K562 (cell line): ENCODE results near the gene CLCF1. TPM values are rescaled to one million over a fixed set of nuclear protein-coding genes. Genes with fewer than 3 reads are reported as not detected.
A peak's percentile ranks its signal among the peaks of the same experiment; 100 is the strongest.

ENCODE experiments used
- ATAC-seq: fragments of 200-7000 bp; cut with Tn5 transposase; 3 replicates; pipeline ENCODE4 v1.9.1; 2020; ENCODE audit warnings: moderate library complexity
- BruUV-seq: library from RNA; stranded (reverse); fragments of 400-500 nt; replicated peaks from 2 replicates; lab custom pipeline; 2021; lab: Mats Ljungman, UMichigan
- CTCF ChIA-PET: fragments of 300-600 bp; formaldehyde crosslinking; extraction: SDS; loops from one replicate; lab custom pipeline; 2021; ENCODE audit warnings: low intra/inter-chr PET ratio; lab: Yijun Ruan, JAX
- POLR2A ChIA-PET: fragments of 300-600, 350-650 bp; sonication (Branson Sonifier 250); formaldehyde crosslinking; extraction: SDS; loops from one replicate; lab custom pipeline; 2021; ENCODE audit warnings: antibody characterized with exemption, inconsistent platforms; lab: Yijun Ruan, JAX
- DNase-seq, 4 experiments: peaks; one replicate each; pipeline versions ENCODE4 v3.0.0 to v3.0.0-alpha.2; 2011 to 2018; ENCODE audit warnings: low spot score in 3 of 4, mixed read lengths in 3 of 4; ENCODE audit errors: extremely low read depth in 1 of 4
- FAIRE-seq: peaks from 2 replicates; lab custom pipeline; 2011; peaks lifted over from hg19 to GRCh38; lab: Jason Lieb, UNC
- H2AFZ ChIP-seq: 2 replicates; pipeline ENCODE4 v1.6.0; 2011; ENCODE audit warnings: low read depth, low read length, control low read depth, inconsistent platforms
- H3K27ac ChIP-seq: fragments of 200-600 bp; 3 replicates; pipeline ENCODE4 v1.8.0; 2011; ENCODE audit warnings: low read depth, mild to moderate bottlenecking, control low read depth, inconsistent platforms, low read length, moderate library complexity, mixed read lengths; ENCODE audit errors: extremely low read depth
- H3K27me3 ChIP-seq, 2 experiments: fragments of 300-600 bp in 1 of 2; 2 replicates in 1 of 2; 3 replicates in 1 of 2; pipeline versions ENCODE4 v1.6.0 to v1.8.0; 2011; ENCODE audit warnings: inconsistent platforms in 2 of 2, low read length in 2 of 2, mild to moderate bottlenecking in 1 of 2, mixed read lengths in 1 of 2, moderate library complexity in 1 of 2; ENCODE audit not compliant: control insufficient read depth in 2 of 2, insufficient read depth in 2 of 2
- H3K36me3 ChIP-seq: fragments of 300-600 bp; 3 replicates; pipeline ENCODE4 v1.8.0; 2011; ENCODE audit warnings: mild to moderate bottlenecking, low read length, inconsistent platforms; ENCODE audit not compliant: control insufficient read depth, insufficient read depth
- H3K4me1 ChIP-seq, 2 experiments: fragments of 200-600 bp in 1 of 2; replicated peaks in 1 of 2; 2 replicates in 1 of 2; 3 replicates in 1 of 2; pipeline versions ENCODE4 v1.5.1 to v1.8.0; 2011; ENCODE audit warnings: inconsistent platforms in 2 of 2, low read length in 2 of 2, mild to moderate bottlenecking in 1 of 2, mixed read lengths in 1 of 2, moderate library complexity in 1 of 2; ENCODE audit not compliant: control insufficient read depth in 2 of 2, insufficient read depth in 2 of 2
- H3K4me2 ChIP-seq: 2 replicates; pipeline ENCODE4 v1.6.1; 2011; ENCODE audit warnings: low read length, control low read depth, inconsistent platforms, mixed read lengths; ENCODE audit not compliant: insufficient read depth
- H3K4me3 ChIP-seq: fragments of 200-600 bp; sonication (generic), shearing (Covaris generic); 2 replicates; pipeline ENCODE4 v1.5.1; 2016; ENCODE audit warnings: control low read depth, inconsistent platforms
- H3K79me2 ChIP-seq: fragments of 200-600 bp; 3 replicates; pipeline ENCODE4 v1.8.0; 2011; ENCODE audit warnings: low read length, inconsistent platforms; ENCODE audit not compliant: control insufficient read depth, insufficient read depth
- H3K9ac ChIP-seq, 2 experiments: 2 replicates each; pipeline versions ENCODE4 v1.6.0 to v1.6.1; 2011; ENCODE audit warnings: low read depth in 2 of 2, low read length in 2 of 2, control low read depth in 1 of 2, inconsistent platforms in 1 of 2, mild to moderate bottlenecking in 1 of 2, mixed read lengths in 1 of 2; ENCODE audit not compliant: insufficient read depth in 1 of 2
- H3K9me1 ChIP-seq: one replicate; pipeline ENCODE4 v1.6.0; 2011; ENCODE audit warnings: inconsistent platforms, mild to moderate bottlenecking, low read length, moderate library complexity; ENCODE audit not compliant: control insufficient read depth, insufficient read depth
- H3K9me3 ChIP-seq: replicated peaks from 2 replicates; pipeline ENCODE4 v1.5.1; 2011; ENCODE audit warnings: low read depth, low read length, inconsistent platforms; ENCODE audit not compliant: control insufficient read depth, insufficient read depth
- H4K20me1 ChIP-seq: replicated peaks from 2 replicates; pipeline ENCODE4 v1.6.1; 2011; ENCODE audit warnings: low read length, inconsistent platforms, mixed read lengths; ENCODE audit not compliant: control insufficient read depth, insufficient read depth
- HDAC8 ChIP-seq: fragments of 450-650 bp; IDR thresholded peaks from 2 replicates; pipeline ENCODE4 v1.6.1; 2016; ENCODE audit warnings: mild to moderate bottlenecking, missing genetic modification characterization, moderate library complexity, missing compliant biosample characterization
- MCM2 ChIP-seq: fragments of 450-650 bp; IDR thresholded peaks from 2 replicates; pipeline ENCODE4 v1.6.1; 2017; ENCODE audit warnings: low read depth, mild to moderate bottlenecking
- POLR2AphosphoS5 ChIP-seq: IDR thresholded peaks from 2 replicates; pipeline ENCODE4 v1.6.1; 2011; ENCODE audit warnings: mild to moderate bottlenecking, low read depth, low read length, moderate library complexity; ENCODE audit not compliant: control insufficient read depth, insufficient read depth
- SMARCC2 ChIP-seq: fragments of 450-650 bp; IDR thresholded peaks from 2 replicates; pipeline ENCODE4 v1.6.1; 2017; ENCODE audit warnings: antibody characterized with exemption, moderate library complexity, mild to moderate bottlenecking, low read depth
- STAG1 ChIP-seq: sonication (generic); formaldehyde crosslinking; IDR thresholded peaks from 2 replicates; pipeline ENCODE4 v1.5.0; 2020; ENCODE audit warnings: missing genetic modification reagents, borderline replicate concordance
- WGBS: fragments of 100-300 bp; shearing (Covaris generic); methylation state at CpG from one replicate; pipeline ENCODE4 v1.1.6; 2016; ENCODE audit warnings: low coverage, mixed read lengths; ENCODE audit not compliant: insufficient coverage; ENCODE audit errors: missing lambda C conversion rate; 5-methylcytosine and 5-hydroxymethylcytosine counted together
- in situ Hi-C: fragments of 300-500 bp; cut with MboI; formaldehyde crosslinking; loops from 4 replicates; pipeline ENCODE4 v1.15.0; 2018; ENCODE audit warnings: inconsistent platforms, mixed read lengths
- intact Hi-C: fragments of 100-400 bp; cut with micrococcal nuclease; formaldehyde crosslinking; loops from 2 replicates; pipeline ENCODE4 v1.14.2; 2022
- polyA plus RNA-seq, 8 experiments: library from polyadenylated mRNA; depleted of rRNA in 4 of 8; stranded (reverse) in 5 of 8; unstranded in 3 of 8; fragments of >200 nt; fragmentation: Nextera tagmentation in 2 of 8; fragmentation: Illumina TruSeq in 1 of 8; extraction: Ambion mirVana in 2 of 8; extraction: Trizol in 1 of 8; gene quantifications; 2 replicates each; pipeline versions ENCODE4 v1.2.1 to v1.2.3, GENCODE V29; 2011 to 2014; ENCODE audit warnings: inconsistent platforms in 1 of 8, missing spikeins in 1 of 8
- total RNA-seq, 7 experiments: library from RNA; depleted of rRNA in 6 of 7; stranded (reverse); fragments of >200 nt in 6 of 7; fragmentation: Illumina TruSeq in 2 of 7; extraction: Trizol in 2 of 7; gene quantifications; 2 replicates each; pipeline versions ENCODE4 v1.2.1 to v1.2.3, GENCODE V29; 2011 to 2021; ENCODE audit warnings: low replicate concordance in 1 of 7
- TF ChIP-seq, protein P1 (sequence below): fragments of 450-650 bp; formaldehyde crosslinking; IDR thresholded peaks from 2 replicates; pipeline ENCODE4 v1.4.0; 2020; ENCODE audit warnings: mild to moderate bottlenecking, moderate library complexity
- TF ChIP-seq, protein P2 (sequence below), 2 experiments: fragments of 200-800 bp in 1 of 2; sonication (Bioruptor generic) in 1 of 2; sonication (generic) in 1 of 2; formaldehyde crosslinking in 1 of 2; IDR thresholded peaks in 1 of 2; conservative IDR thresholded peaks in 1 of 2; 2 replicates each; pipeline versions ENCODE4 v1.5.0 to v1.6.1; 2016 to 2020; ENCODE audit warnings: missing compliant biosample characterization in 1 of 2, missing genetic modification characterization in 1 of 2, missing genetic modification reagents in 1 of 2
- TF ChIP-seq, protein P3 (sequence below): fragments of 250-450 bp; sonication (Bioruptor Pico); IDR thresholded peaks from 2 replicates; pipeline ENCODE4 v1.8.0; 2021; ENCODE audit warnings: borderline replicate concordance, mild to moderate bottlenecking, moderate library complexity; ENCODE audit not compliant: poor library complexity, severe bottlenecking

The CLCF1 gene
- total and polyA plus RNA-seq, 9 of the 15 experiments (the other 6 are each of a cell fraction or from before 2014, with no cell fraction given), result 0.49 to 5.8 (median 3.0) TPM

DNA sequence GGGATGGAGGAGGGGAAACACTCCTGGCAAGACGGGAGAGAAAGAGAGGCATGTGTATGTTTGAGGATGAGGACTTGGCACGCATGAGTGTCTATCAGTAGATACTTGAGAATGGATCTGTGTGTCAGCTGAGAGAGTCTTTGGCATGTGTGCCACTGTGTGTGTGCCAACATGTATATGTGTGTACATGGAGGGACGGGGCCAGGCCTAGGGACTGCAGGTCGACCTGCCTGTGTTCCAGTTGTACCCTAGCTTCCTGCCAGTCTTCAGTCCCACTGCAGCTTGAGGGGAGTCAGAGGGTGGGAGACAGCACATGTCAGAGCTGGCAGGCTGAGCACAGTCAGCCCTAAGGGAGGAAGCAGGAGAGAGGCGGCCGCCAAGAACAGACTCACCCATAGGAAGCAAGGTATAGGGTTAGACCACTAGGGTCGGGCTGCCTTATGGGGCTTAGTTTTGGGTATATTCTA, 5.6 kb downstream of the CLCF1 start:
- Histone ChIP-seq H4K20me1 (no peaks in the 10 kb centered on the region), H3K27me3 (no peaks in the 10 kb centered on the region), H2AFZ (no peak overlapping the region), H3K9ac (peak overlapping the region in 1 of 2 experiments; percentile 31; a peak in 1 of 4 replicates), H3K9me1 (no peaks in the 10 kb centered on the region), H3K9me3 (no peaks in the 10 kb centered on the region), H3K4me1 (peaks cover 28 to 65% of the 10 kb centered on the region in 2 experiments), H3K36me3 (peaks cover 5% of the 10 kb centered on the region; the same call in 1 of the 3 replicates), H3K79me2 (peaks cover 23% of the 10 kb centered on the region; the same call in 1 of the 3 replicates), H3K4me3 (no peak overlapping the region), H3K4me2 (no peak overlapping the region), H3K27ac (no peak overlapping the region)
- POLR2A ChIA-PET, result interaction anchor here (0.8 to 1.0 kb wide), 2 partner anchors 9 to 11 kb away, joined by 3 read pairs; no protein-coding TSS in a partner anchor
- intact Hi-C loops (no loop called here), in situ Hi-C loops (no loop called here)
- 56% methylated on average over 5 of the region's 7 CpGs for WGBS
- no TSS peak for BruUV-seq
- CTCF ChIA-PET, result no interaction called here
- TF ChIP-seq POLR2AphosphoS5 (peak; percentile 19; the same call in 1 of the 2 replicates), SMARCC2 (no peak)
- no peak for DNase-seq
- FAIRE-seq, result no peak
- no peak for ATAC-seq

DNA sequence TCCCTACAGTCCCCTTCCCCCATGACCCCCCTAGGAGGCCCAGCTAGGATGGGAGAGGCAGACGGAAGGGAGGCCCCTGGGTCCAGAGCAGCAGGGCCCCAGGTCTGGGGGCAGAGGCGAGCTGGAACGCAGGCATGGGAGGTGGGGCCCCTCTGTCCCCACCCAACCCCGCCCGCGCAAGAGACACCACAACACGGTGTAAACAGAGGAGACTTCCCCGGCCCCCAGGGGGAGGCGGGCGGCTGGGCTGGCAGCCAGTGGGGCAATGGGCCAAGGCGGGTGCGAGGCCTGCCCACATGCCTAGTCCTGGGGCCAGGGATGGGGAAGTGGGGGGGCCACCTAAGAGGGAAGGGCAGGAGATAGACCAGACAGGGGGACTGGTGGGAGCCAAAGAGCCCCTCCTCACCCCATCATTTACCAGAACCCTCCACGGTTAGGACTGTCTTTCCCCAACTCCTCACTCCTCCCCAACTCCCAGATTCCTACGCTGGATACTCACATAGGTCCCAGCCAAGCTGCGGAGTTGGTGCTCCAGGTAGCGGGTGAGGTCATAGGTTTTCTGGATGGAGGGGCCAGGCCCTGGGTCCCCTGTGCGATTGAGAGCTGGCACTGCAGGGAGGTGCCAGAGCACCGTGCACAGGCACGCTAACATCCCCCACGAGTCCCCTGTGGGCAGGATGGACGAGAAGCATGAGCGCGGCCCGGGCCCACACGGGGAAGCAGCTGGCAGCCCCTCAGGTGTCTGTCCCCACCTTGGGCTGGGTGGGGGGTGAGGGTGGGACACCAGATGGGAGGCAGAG, 6.2 kb downstream of the CLCF1 start:
- ChIA-PET POLR2A (interaction anchor here (1.0 kb wide), 1 partner anchor 10 kb away, joined by 3 read pairs; no protein-coding TSS in a partner anchor), CTCF (no interaction called here)
- peak in 2 of 4 experiments; percentile 46 to 55 for DNase-seq
- Histone ChIP-seq H3K4me2 (no peak overlapping the region), H3K4me1 (peaks cover 27 to 59% of the 10 kb centered on the region in 2 experiments), H3K9ac (peak overlapping the region in 1 of 2 experiments; percentile 61; a peak in 1 of 4 replicates), H3K79me2 (peaks cover 18% of the 10 kb centered on the region; the same call in 1 of the 3 replicates), H3K27me3 (no peaks in the 10 kb centered on the region), H3K27ac (no peak overlapping the region), H3K9me1 (no peaks in the 10 kb centered on the region), H4K20me1 (no peaks in the 10 kb centered on the region), H3K36me3 (peaks cover 5% of the 10 kb centered on the region; the same call in 1 of the 3 replicates), H2AFZ (no peak overlapping the region), H3K9me3 (no peaks in the 10 kb centered on the region), H3K4me3 (no peak overlapping the region)
- no peak for ATAC-seq
- BruUV-seq, result no TSS peak
- intact Hi-C loops, result no loop called here
- WGBS, result 67% methylated on average over 20 of the region's 25 CpGs
- no peak for FAIRE-seq
- in situ Hi-C loops, result no loop called here
- TF ChIP-seq, protein P1, sequence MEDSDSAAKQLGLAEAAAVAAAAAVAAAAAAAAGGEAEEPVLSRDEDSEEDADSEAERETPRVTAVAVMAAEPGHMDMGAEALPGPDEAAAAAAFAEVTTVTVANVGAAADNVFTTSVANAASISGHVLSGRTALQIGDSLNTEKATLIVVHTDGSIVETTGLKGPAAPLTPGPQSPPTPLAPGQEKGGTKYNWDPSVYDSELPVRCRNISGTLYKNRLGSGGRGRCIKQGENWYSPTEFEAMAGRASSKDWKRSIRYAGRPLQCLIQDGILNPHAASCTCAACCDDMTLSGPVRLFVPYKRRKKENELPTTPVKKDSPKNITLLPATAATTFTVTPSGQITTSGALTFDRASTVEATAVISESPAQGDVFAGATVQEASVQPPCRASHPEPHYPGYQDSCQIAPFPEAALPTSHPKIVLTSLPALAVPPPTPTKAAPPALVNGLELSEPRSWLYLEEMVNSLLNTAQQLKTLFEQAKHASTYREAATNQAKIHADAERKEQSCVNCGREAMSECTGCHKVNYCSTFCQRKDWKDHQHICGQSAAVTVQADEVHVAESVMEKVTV, result no peak
- TF ChIP-seq, protein P2, sequence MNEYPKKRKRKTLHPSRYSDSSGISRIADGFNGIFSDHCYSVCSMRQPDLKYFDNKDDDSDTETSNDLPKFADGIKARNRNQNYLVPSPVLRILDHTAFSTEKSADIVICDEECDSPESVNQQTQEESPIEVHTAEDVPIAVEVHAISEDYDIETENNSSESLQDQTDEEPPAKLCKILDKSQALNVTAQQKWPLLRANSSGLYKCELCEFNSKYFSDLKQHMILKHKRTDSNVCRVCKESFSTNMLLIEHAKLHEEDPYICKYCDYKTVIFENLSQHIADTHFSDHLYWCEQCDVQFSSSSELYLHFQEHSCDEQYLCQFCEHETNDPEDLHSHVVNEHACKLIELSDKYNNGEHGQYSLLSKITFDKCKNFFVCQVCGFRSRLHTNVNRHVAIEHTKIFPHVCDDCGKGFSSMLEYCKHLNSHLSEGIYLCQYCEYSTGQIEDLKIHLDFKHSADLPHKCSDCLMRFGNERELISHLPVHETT (CRISPR knock-in tag; conservative IDR thresholded peaks at IDR 0.05 in 1 of 2, IDR thresholded peaks at IDR 0.05 in 1 of 2), result no peak
- TF ChIP-seq MCM2 (no peak), STAG1 (CRISPR knock-in tag) (no peak), HDAC8 (tag) (no peak)
- TF ChIP-seq, protein P3, sequence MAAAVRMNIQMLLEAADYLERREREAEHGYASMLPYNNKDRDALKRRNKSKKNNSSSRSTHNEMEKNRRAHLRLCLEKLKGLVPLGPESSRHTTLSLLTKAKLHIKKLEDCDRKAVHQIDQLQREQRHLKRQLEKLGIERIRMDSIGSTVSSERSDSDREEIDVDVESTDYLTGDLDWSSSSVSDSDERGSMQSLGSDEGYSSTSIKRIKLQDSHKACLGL (CRISPR knock-in tag), result no peak
